ENCODE results near the gene GGPS1. TPM values are rescaled to one million over a fixed set of nuclear protein-coding genes. Genes with fewer than 3 reads are reported as not detected.
"Not testable (repeated sequence)": the region's sequence is repeated elsewhere in the genome, so short reads cannot be mapped to it uniquely, and the experiment has no call there.

The GGPS1 gene
- polyA plus RNA-seq, 3 donors = 7.9 to 53.0 (median 45.8) TPM

- Histone ChIP-seq H3K4me3 (replicated peaks in 1 of 3; ENCODE audit: low read depth in 2 of 3, low read length in 3 of 3) (no peak overlapping the region), H3K4me2 (replicated peaks; ENCODE audit: extremely low read depth, low read length, poor library complexity, severe bottlenecking) (no peak overlapping the region), H3K36me3 (replicated peaks in 1 of 2; ENCODE audit: control insufficient read depth in 1 of 2, insufficient read depth in 2 of 2, low read length in 2 of 2) (no peaks in the 10 kb centered on the region), H3K27ac (ENCODE audit: low read depth in 1 of 2, low read length in 2 of 2) (peak overlapping the region in 1 of 2 donors; percentile 45), H4K20me1 (ENCODE audit: insufficient read depth, low read length) (peaks cover 89% of the 10 kb centered on the region), H3K4me1 (ENCODE audit: control insufficient read depth in 1 of 2, insufficient read depth in 2 of 2, low read length in 2 of 2) (peaks cover 0 to 9% of the 10 kb centered on the region in 2 donors), H3K79me2 (ENCODE audit: insufficient read depth, low read length) (peaks cover 86% of the 10 kb centered on the region), H3K9me3 (replicated peaks in 1 of 2; ENCODE audit: control insufficient read depth in 1 of 2, insufficient read depth in 1 of 2, low read length in 2 of 2) (no peaks in the 10 kb centered on the region), H3K27me3 (ENCODE audit: control insufficient read depth in 2 of 2, insufficient read depth in 2 of 2, low read length in 2 of 2) (no peaks in the 10 kb centered on the region), H2AFZ (ENCODE audit: insufficient read depth, low read depth, low read length, poor library complexity, severe bottlenecking) (no peak overlapping the region), H3K9ac (ENCODE audit: insufficient read depth, low read length, poor library complexity, severe bottlenecking) (no peak overlapping the region)
- H3K4me1 Mint-ChIP-seq = peaks cover 28% of the 10 kb centered on the region
- no peak overlapping the region for H3K4me3 Mint-ChIP-seq
- no CpG with 5 or more reads among the region's 6 CpGs for WGBS (ENCODE audit: insufficient coverage)
- DNase-seq = peak; percentile 21 to 32 (median 21)
- H3K36me3 Mint-ChIP-seq = peaks cover 2% of the 10 kb centered on the region in 2 donors
- H3K9me3 Mint-ChIP-seq = no peaks in the 10 kb centered on the region
- no peaks in the 10 kb centered on the region for H3K27me3 Mint-ChIP-seq (ENCODE audit: low read depth in 3 of 3)
- peak overlapping the region in 6 of 7 donors; percentile 65 to 91 (median 80) for H3K27ac Mint-ChIP-seq
- no peak for TF ChIP-seq CTCF (IDR thresholded peaks at IDR 0.05)
- intact Hi-C loops (cut with micrococcal nuclease) = no loop called here
Measured at GRCh38 chr1:235304549-235305451, 23.6 kb upstream of the GGPS1 start.

GRCh38 chr1:235307158-235308124, 20.9 kb upstream of the GGPS1 start:
- TF ChIP-seq CTCF (IDR thresholded peaks at IDR 0.05) = no peak
- no peak overlapping the region for H3K4me3 Mint-ChIP-seq
- peaks cover 2 to 17% of the 10 kb centered on the region in 2 donors for H3K36me3 Mint-ChIP-seq
- 92% methylated on average over 2 of the region's 7 CpGs for WGBS (ENCODE audit: insufficient coverage)
- H3K4me1 Mint-ChIP-seq = peaks cover 22% of the 10 kb centered on the region
- no peaks in the 10 kb centered on the region for H3K27me3 Mint-ChIP-seq (ENCODE audit: low read depth in 3 of 3)
- no peak overlapping the region for H2AFZ ChIP-seq (ENCODE audit: insufficient read depth, low read depth, low read length, poor library complexity, severe bottlenecking)
- no peak overlapping the region for H3K4me3 ChIP-seq (replicated peaks in 1 of 3; ENCODE audit: low read depth in 2 of 3, low read length in 3 of 3)
- H3K27ac ChIP-seq (ENCODE audit: low read depth in 1 of 2, low read length in 2 of 2) = no peak overlapping the region
- H4K20me1 ChIP-seq (ENCODE audit: insufficient read depth, low read length) = peaks cover 89% of the 10 kb centered on the region
- H3K27me3 ChIP-seq (ENCODE audit: control insufficient read depth in 2 of 2, insufficient read depth in 2 of 2, low read length in 2 of 2) = no peaks in the 10 kb centered on the region
- intact Hi-C loops (cut with micrococcal nuclease) = no loop called here
- peaks cover 0 to 9% of the 10 kb centered on the region in 2 donors for H3K4me1 ChIP-seq (ENCODE audit: control insufficient read depth in 1 of 2, insufficient read depth in 2 of 2, low read length in 2 of 2)
- H3K9ac ChIP-seq (ENCODE audit: insufficient read depth, low read length, poor library complexity, severe bottlenecking) = no peak overlapping the region
- H3K79me2 ChIP-seq (ENCODE audit: insufficient read depth, low read length) = peaks cover 84% of the 10 kb centered on the region
- no peaks in the 10 kb centered on the region for H3K9me3 Mint-ChIP-seq
- DNase-seq = no peak
- peaks cover 3 to 15% of the 10 kb centered on the region in 2 donors for H3K36me3 ChIP-seq (replicated peaks in 1 of 2; ENCODE audit: control insufficient read depth in 1 of 2, insufficient read depth in 2 of 2, low read length in 2 of 2)
- peak overlapping the region in 3 of 7 donors; percentile 12 to 56 (median 52) for H3K27ac Mint-ChIP-seq
- H3K4me2 ChIP-seq (replicated peaks; ENCODE audit: extremely low read depth, low read length, poor library complexity, severe bottlenecking) = no peak overlapping the region
- H3K9me3 ChIP-seq (replicated peaks in 1 of 2; ENCODE audit: control insufficient read depth in 1 of 2, insufficient read depth in 1 of 2, low read length in 2 of 2) = no peaks in the 10 kb centered on the region

GRCh38 chr1:235309206-235309605, 19.2 kb upstream of the GGPS1 start:
- H3K27ac Mint-ChIP-seq; H3K9ac ChIP-seq (ENCODE audit: insufficient read depth, low read length, poor library complexity, severe bottlenecking); intact Hi-C loops (cut with micrococcal nuclease); H3K4me3 ChIP-seq (replicated peaks in 1 of 3; ENCODE audit: low read depth in 2 of 3, low read length in 3 of 3); H3K27me3 ChIP-seq (ENCODE audit: control insufficient read depth in 2 of 2, insufficient read depth in 2 of 2, low read length in 2 of 2); H3K4me1 ChIP-seq (ENCODE audit: control insufficient read depth in 1 of 2, insufficient read depth in 2 of 2, low read length in 2 of 2); H3K4me2 ChIP-seq (replicated peaks; ENCODE audit: extremely low read depth, low read length, poor library complexity, severe bottlenecking); H3K4me3 Mint-ChIP-seq; H2AFZ ChIP-seq (ENCODE audit: insufficient read depth, low read depth, low read length, poor library complexity, severe bottlenecking); H3K9me3 ChIP-seq (replicated peaks in 1 of 2; ENCODE audit: control insufficient read depth in 1 of 2, insufficient read depth in 1 of 2, low read length in 2 of 2); DNase-seq; H3K9me3 Mint-ChIP-seq; H3K27me3 Mint-ChIP-seq (ENCODE audit: low read depth in 3 of 3); H3K27ac ChIP-seq (ENCODE audit: low read depth in 1 of 2, low read length in 2 of 2): not testable (repeated sequence)
- Mint-ChIP-seq H3K36me3 (peaks cover 5 to 21% of the 10 kb centered on the region in 2 donors), H3K4me1 (peaks cover 25% of the 10 kb centered on the region)
- H3K79me2 ChIP-seq (ENCODE audit: insufficient read depth, low read length) = peaks cover 84% of the 10 kb centered on the region
- WGBS (ENCODE audit: insufficient coverage) = 100% methylated on average over 5 of the region's 32 CpGs
- peaks cover 89% of the 10 kb centered on the region for H4K20me1 ChIP-seq (ENCODE audit: insufficient read depth, low read length)
- peaks cover 3 to 15% of the 10 kb centered on the region in 2 donors for H3K36me3 ChIP-seq (replicated peaks in 1 of 2; ENCODE audit: control insufficient read depth in 1 of 2, insufficient read depth in 2 of 2, low read length in 2 of 2)
